Forelimb muscle (tissue), 1 donor: ENCODE measurements around the gene UROS. TPM values are rescaled to one million over a fixed set of nuclear protein-coding genes. Genes with fewer than 3 reads are reported as not detected.

Experiments
- DNase-seq: peaks from one replicate; pipeline ENCODE4 v3.0.0-alpha.2; 2013; ENCODE audit warnings: low read depth
- polyA plus RNA-seq: library from polyadenylated mRNA; unstranded; fragments of 120-200 nt; gene quantifications from one replicate; pipeline ENCODE4 v1.2.1, GENCODE V29; 2013; ENCODE audit not compliant: insufficient read length

Gene UROS
- polyA plus RNA-seq, 1 donor = 60.3 TPM

DNA sequence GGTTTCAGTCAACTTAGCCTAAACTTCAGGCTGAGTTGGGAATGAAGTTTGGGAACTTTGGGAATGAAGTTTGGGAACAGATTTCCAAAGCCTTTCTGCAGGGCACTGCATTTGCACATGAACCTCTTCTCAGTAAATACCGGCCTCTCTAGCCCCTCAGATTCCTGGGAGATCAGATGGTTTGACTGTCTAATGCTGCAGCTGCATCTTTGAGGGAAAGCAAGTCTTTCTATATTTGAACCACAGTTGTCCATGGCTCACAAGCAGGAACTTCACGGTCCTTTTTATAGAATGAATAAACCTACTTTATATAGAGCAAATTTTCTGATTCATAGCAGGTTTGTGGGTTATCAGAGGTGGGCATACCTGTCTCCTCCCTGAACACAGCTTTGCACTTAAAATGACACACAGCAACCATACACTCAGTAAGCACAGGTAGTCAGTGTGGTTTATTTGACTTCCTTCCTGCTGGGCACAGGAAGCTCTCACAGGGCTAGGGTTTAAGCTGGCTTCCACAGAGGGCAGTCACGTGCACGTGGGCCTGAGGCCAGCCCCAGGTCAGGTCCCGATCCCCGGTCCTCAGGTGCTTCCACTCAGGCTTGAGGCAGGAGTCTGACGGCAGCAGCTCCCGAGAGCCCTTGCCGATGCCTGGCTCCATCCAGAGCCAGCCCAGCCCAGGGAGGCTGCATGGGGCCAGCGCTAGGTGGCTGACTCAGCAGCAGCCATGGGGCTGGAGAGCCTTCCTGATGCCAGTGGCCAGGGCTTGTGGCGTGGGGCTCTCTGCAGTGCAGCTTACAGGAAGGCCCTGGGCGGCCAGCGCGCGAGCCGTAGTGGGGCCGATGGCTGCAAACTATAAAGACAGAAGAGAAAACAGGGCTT is 34.7 kb downstream of the UROS start:
- no peak for DNase-seq

DNA sequence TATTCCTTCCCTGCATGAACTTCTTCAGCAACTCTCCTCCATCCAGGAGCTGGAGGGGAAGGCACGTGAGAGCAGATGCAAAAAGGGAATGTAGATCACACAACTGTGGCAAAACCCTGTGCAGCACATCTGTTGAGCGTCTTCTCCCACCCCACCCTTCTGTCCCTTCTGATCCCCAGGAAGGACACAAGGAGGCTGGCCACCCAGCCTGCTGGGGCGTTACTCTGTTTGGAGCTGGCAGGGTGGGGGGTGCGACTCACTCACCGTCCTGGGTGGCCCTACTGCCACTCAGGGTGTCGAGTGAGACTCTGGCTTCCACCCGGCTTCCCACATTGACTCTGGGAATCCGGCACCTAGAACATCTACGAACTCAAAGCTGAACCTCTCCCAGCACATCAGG is 37.3 kb downstream of the UROS start:
- DNase-seq = no peak

DNA sequence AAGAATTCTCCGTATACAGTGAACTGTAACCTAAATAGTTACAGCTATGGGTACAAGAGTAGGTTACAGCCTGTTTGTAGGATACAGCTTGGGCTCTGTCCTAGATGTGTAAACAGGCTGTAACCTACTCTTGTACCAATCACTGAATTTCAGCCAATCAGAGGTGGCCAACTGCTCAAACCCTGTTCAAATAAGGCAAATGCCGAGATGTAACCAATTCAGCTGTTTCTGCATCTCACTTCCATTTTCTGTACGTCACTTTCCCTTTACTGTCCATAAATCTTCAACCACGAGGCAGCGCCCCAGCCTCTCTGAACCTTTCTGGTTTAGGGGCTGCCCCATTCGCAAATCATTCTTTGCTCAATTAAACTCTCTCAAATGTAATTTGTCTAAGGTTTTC is 39.1 kb downstream of the UROS start:
- DNase-seq = no peak

DNA sequence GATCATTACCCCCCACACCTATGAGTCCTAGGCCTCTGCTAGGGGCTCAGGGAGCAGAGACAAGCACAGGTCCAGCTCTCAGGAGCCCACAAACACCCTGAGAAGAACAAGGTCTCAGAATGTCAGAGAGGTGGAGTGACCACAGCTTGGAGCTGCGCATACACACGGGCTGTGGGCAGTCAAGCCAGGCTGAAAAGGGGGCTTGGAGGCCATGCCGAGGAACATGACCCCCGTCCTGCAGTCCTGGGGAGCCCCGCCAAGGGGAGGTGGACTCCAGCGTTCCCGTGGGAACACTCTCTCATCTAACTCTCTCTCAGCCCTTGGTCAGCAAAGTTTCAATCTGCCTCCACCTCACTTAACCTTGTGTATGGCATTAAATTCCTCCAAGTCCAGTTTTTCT is 39.6 kb downstream of the UROS start:
- DNase-seq = no peak

DNA sequence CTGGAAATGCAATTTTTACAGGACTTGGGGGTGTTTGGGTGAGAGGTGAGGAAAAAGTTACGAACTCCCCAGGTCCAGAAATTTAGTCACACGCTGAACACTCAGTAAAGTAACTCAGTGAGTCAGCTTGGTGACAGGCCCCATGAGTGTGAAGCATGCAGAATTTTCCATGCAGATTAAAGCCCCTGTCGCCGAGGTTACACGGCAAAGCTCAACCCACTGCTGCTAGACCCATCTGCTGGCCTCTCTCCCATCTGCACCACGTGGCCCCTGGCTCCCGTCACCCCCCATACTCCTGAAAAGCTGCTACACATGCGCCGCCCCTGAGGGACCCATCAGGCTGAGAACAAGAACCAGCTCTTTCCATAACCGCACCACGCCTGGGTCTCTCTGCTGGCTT is 40.4 kb downstream of the UROS start:
- no peak for DNase-seq

DNA sequence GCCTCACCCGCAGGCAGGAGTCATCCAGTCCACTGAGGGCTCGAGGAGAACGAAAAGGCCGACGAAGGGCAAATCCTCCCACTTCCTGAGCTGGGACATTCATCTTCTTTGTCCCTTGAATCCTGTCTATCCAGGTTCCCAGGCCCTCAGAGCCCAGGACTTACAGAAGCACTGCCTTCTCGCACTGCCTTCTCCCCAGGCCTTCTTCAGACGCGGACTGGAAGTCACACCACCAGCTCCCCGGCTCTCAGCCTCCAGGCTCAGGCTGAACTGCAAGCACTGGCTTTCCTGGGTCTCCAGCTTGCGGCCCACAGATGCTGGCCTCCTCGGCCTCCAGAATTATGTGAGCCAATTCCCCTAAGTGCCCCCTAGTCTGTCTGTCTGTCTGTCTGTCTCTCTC is 41.0 kb downstream of the UROS start:
- no peak for DNase-seq

DNA sequence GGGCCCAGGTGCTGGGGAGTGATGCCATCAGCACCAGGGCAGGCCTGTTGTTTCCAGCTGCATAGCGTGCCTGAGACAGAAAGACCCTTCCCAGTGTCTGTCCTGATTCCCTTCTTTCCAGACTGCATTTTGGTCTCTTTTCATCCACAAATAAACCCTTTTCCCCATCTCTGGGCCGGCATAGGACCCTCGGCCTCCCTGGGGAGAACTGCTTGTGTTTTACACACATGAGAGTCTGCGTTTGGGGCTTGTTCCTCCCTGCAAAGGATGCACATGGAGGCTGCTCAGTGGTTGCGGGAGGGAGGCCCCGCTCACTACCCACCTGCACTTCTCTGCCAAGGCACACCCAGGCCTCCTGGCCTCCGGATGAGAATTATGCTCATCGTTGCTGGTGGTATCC is 41.7 kb downstream of the UROS start:
- no peak for DNase-seq

DNA sequence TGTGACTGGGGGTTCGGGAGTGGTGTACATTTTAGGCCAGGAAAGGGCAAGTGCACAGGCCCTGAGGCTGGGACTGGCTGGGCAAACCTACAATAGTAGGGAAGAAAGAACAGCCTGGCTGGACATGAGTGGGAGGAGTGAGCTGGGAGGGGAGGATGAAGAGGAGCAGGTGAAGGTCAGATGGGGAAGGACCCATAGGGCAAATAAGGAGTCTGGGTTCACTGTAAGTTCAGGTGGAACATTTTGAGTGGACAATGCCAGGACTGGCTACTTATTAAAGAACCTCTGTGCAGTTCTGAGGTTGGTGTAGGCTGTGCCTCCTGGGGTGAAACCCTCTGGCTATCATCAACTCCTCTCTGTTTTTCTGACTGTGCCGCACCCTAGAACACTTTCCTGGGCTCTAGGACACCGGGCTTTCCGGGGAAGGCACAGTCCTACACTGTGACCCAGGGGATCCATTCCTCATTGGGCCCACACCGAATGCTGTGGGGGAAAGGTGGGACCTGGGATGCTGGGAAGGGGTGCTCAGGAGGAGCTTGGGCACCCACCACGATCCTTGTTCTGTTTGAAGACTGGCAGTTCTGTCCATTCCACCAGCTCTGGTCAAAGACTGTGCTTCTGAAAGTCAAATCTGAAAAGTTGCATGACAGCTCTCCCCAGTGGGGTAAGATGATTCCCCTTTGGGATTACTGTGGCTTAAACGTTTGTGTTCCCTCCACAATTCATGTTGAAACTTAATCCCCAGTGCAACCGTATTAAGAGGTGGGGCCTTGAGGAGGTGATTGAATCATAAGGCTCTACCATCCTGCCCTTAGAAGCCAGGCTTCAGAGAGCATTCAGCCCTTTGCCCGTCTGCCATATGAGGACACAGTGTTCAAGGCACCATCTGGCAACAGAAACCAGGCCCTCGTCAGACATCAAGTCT is 43.4 kb downstream of the UROS start:
- DNase-seq = no peak

DNA sequence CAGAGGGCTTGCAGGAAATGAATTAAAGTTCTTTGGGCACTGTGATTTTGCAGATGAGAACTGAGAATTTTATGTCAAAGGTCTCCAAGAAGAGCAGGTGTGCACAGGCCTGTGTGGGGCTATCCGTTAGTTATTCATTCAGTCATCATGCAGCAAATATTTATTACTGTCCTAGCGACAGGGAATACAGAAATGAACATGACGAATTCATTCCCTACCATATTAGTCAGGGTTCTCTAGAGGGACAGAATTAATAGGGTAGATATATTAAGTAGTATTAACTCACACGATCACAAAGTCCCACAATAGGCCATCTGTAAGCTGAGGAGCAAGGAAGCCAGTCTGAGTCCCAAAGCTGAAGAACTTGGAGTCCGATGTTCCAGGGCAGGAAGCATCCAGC is 44.5 kb downstream of the UROS start:
- no peak for DNase-seq

DNA sequence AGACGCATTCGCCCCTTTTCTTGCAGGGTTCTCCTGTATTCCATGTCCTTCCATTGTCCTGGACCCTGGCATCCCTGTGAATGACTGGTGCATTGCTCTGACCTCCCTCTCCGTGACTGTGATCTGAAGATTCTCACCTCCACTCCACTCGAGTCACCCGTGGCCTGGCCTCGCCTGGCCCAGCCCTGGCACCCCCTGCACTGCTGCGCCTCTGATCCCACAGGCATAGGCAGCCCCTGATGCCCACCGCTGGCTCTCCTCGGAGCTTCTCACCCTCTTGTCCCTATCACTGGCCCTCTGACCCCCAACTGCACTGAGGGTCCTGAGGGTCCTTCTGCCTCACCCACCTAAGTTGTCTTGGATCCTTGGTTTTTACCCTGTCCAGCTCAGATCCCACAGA is 45.3 kb downstream of the UROS start:
- no peak for DNase-seq

DNA sequence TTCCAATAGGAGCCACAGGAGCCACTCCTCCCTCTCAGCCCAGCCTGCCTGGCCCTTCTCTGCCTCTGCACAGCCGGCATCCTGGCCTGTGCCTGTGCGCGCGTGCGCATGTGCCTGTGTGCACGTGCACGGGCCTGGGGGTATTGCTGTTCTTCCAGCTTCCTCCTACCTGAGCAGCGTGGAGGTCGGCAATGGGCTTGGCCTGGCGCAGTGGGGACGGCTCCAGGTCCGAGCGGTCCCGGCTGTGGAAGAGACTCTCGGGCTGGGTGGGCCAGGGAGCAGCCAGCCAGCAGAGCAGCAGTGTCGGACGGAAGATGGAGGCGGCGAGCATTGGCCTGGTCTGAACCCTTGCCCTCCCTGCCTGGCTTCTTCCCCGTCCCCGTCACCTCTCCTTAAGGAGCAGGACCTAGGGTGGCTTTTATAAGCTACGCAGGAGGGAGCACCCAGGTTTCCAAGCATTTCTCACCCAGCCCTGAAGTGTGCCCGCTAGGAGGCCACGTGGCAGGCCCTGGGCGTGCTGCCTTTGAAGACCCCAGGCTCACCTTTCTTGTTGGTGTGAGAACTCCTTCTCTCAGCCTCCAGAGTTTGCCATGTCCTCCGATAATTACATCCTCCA is 47.5 kb downstream of the UROS start, which contains the start of gene MMP21:
Gene MMP21 (minus strand): TSS at position 331 of the 616 bp plus-strand sequence. CDS start 0 bp downstream, at position 331.
- no peak for DNase-seq

DNA sequence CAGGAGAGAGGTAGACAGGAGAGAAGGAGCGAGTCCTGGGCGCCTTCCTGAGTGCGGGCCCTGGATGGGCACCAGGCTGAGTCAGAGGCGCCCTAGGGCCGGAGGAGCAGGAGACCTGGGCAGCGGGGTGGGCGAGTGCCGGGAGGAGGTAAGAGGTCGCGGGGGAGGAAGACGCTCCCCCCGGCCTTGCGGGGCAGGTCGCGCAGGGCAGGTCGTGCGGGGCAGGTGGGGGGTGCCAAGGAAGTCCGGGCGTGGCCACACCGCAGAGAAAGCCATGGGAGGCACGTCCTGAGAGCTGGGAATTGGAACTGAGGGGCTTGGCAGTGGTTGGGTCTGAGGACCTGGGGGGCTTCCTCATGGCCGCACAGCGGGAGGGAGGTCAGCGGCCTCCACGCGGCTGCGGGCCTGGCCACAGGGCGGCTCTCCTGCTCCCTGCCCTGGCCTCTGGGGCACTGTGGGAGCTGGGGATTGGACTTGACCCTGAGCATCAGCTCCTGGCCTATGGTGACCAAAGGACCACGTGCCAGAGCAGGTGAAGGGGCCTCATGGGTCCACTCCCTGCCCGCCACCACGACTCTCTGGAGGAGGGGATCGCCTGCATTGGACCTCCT is 48.4 kb downstream of the UROS start:
- no peak for DNase-seq

DNA sequence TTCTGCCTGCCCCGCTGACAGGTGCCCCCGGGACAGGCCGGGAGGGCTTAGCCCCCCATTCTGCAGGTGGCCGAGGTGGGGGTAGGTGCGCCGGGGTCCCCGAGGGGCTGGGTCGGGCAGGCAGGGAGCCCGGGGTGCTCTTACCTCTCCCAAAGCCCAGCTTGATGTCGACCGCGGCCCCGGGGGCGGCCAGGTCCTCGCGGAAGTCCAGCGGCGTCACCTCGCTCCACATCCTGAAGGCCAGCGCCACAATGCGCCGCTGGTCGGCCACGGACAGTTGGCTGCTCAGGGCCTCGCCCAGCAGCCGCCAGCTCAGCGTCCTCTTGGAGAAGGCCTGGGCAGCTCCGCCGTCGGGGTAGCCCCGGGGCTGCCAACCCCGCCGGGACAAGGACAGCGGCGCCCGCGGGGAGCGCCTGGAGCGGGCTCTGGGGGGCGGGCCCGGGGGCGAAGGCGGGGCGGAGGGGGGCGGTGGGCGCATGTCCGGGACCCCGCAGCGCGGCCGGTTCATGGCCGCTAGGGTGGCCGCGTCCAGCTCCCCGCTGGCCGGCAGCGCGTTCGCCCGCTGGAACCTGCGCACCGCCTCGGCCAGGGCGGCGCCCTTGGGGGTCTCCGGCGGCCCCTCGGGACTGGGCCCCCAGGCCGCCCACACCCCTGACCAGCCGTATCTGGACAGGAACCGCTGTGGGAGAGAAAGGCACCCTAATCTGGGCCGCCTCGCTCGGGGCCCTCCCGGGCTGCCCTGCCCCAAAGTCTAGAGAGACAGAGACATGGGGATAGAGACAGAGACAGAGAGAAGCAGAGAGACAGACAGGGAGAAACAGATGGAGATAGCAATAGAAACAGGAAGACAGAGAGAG is 49.1 kb downstream of the UROS start:
- DNase-seq = no peak

DNA sequence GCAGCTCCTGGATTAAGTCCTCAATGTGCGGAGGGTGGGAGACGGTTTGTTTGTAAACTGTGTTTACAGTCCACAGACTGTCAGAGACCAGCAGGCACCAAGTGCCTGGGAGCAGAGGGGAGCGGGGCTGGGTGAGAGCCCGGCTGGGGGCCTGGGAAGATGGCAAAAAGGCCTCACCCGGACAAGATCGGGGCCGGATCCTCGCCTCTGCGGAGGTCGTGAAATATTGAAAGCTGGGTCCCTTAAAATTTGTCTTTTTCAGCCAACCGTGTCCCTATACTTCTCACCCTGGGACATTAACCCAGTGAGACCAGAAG is 50.2 kb downstream of the UROS start:
- DNase-seq = no peak

DNA sequence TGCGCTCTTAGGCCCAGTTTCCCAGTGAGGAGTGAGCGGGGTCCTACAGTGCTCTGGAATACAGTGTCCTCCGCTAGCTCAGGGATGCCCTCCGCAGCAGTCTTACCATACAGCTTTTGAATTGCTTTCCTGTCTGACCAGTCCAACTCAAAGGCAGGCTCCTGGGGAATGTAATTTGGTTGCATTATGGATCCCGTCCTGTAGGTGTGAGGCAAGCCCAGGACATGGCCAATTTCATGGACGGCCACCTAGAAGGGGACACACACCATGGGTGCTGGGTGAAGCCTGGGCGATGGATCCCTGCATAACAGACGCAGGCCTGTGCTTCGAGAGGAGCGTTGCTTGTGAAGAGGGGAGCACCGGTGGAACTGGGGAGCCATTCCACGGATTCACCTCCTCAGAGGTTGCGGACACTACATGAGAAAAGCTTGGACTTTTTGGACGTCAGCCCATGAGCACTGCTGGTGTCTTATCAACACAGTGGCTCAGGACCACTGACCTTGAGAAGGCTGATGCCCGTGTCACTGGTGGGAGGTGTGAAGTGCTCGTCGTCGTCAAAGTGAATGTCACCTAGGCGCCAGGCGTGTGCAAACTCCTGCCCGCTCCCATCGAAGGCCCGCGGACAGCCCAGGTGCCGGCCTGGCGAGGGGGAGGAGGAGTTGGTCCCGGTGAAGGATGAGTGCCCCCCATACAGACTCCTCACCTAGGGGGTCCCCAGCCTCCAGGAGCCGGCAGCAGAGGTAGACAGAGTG is 50.8 kb downstream of the UROS start:
- no peak for DNase-seq

DNA sequence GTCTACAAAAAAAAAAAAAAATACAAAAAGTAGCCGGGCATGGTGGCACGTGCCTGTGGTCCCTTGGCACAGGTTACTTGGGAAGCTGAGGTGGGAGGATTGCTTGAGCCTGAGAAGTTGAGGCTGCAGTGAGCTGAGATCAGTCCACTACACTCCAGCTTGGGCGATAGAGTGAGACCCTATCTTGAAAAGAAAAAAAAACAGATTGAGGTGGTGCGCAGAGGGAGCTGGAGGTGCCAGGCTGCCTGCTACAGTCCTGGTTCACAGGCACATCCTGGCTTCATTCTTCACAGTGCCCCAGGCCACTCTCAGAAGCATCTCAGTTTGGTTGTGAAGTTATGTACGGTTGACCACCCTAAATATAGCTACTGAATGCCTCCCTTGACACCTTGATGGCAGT is 52.2 kb downstream of the UROS start:
- DNase-seq = no peak

DNA sequence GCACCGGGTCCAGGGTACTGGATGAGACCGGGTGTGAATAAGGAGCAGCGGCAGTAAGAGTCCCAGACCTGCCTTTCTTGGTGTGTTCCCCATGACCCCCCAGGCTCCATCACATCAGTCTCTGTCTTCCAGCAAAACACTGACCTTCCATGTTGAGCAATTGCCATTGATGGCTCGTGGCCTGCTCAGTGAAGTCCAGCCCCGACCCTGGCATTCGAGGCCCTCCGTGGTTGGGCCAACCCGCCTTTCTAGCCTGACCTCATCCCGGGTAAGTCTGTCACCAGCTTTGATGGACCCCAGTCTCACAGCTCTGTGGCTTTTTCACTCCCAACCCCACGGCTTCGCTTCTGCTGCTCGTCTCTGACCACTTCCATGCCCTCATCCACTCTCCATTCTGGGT is 53.9 kb downstream of the UROS start:
- DNase-seq = no peak

DNA sequence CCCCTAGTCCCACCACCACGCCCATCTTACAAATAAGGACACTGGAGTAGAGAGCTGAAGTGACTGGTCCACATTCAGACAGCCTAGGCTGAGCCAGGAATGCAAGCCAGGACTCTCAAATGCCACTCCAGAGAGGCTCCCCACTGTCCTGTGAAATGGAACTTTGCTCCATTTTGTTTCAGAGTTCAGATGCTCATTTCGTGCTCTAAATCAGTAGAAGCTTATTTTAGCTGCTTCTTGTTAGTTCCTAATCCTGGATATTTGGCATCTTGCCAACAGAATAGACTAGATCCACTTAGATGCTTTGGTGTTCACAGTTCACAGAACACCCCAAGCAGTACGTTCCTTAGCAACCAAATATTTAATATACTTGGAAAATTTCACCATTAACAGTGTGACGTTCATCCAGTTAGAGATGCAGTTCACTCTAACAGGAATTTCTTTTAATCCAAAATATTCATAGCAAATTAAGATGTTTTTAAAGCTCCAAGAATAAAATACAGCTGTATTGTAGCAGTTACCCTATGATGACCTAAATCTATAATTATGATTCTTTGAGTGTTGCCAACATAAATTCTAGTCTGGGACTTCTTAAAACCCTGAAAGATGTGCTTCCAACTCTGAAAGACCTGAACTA is 54.7 kb downstream of the UROS start:
- DNase-seq = peak; percentile 71

DNA sequence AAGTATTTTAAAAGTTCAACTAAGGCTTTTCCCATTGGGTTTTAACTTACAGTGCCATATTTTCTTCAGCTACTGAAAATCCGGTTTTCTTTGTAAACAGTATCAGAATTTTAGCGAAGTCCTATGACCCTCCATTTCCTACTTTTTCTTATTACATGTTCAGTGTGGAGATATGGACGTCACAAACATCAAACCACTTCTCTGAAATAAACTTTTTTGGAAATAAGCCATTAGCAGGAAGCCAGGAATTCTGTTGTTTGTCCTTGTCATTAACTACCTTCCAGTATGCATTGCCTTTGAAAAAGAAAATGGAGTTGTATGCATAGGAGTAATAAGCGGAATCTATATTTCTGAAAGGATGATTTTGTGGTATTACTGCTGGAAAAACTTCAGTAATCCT is 56.5 kb downstream of the UROS start:
- no peak for DNase-seq

DNA sequence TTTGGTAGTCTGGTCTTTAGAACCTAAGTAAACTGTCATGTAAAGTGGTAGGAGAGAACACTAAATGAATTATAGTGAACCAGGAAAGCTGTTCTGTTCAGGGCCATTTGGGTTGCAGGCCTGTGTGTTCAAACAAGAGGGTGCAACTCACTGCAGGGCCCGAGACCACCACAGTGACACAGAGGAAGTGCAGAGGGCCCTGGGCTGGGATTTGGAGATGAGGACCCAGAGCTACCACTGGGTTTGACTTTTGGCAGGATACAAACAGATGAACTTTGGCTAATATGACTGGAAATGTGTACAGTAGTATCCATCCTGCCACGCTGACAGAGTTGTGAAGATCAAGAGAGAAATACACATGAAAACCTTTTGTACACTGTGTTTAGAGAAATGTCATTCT is 57.2 kb downstream of the UROS start:
- DNase-seq = no peak
